Measurements from ENCODE around the gene ECPAS. TPM values are rescaled to one million over a fixed set of nuclear protein-coding genes. Genes with fewer than 3 reads are reported as not detected.
"Not testable (repeated sequence)": the region's sequence is repeated elsewhere in the genome, so short reads cannot be mapped to it uniquely, and the experiment has no call there.

Gene ECPAS
- total RNA-seq, 1 experiment from 2014 or later, result 106 TPM

- Mint-ChIP-seq H3K9me3 (no peaks in the 10 kb centered on the region), H3K4me3 (no peak overlapping the region), H3K36me3 (ENCODE audit: insufficient read depth in 1 of 3, low read depth in 3 of 3) (no peaks in the 10 kb centered on the region), H3K27me3 (ENCODE audit: low read depth) (no peaks in the 10 kb centered on the region), H3K27ac (no peak overlapping the region), H3K4me1 (0 out of 4 replicates have a peak, but pooled peaks cover 0 to 3% of the 10 kb centered on the region in 2 experiments)
- H3K18ac ChIP-seq (ENCODE audit: insufficient read length, low read depth, low read length), result no peak overlapping the region
- no peak overlapping the region for H3K9ac ChIP-seq (ENCODE audit: extremely low read depth, insufficient read length, low read length)
- H2BK12ac ChIP-seq (ENCODE audit: insufficient read length, low read depth, low read length), result no peak overlapping the region
- no peaks in the 10 kb centered on the region for H3K79me2 ChIP-seq (ENCODE audit: insufficient read depth, low read length)
- no peak overlapping the region for H2BK15ac ChIP-seq (ENCODE audit: low read depth, low read length)
- no peak overlapping the region for H3K4ac ChIP-seq (ENCODE audit: low read depth, low read length)
- no peaks in the 10 kb centered on the region for H3K4me1 ChIP-seq (ENCODE audit: insufficient read depth, low read length)
- H3T11ph ChIP-seq (ENCODE audit: low read length), result no peak overlapping the region
- H2AK5ac ChIP-seq (ENCODE audit: insufficient read length, low read length), result no peak overlapping the region
- no peak overlapping the region for H2BK120ac ChIP-seq (ENCODE audit: low read depth, low read length, poor library complexity, severe bottlenecking)
- no CpG with 5 or more reads among the region's 16 CpGs for WGBS (ENCODE audit: extremely low coverage, insufficient read length, low lambda C conversion rate)
- no peaks in the 10 kb centered on the region for H3K27me3 ChIP-seq (ENCODE audit: insufficient read depth, low read length)
- H4K8ac ChIP-seq (replicated peaks; ENCODE audit: insufficient read length, low read depth, low read length), result no peak overlapping the region
- H3K14ac ChIP-seq (ENCODE audit: insufficient read depth, low read length), result no peak overlapping the region; the same call in 1 of the 2 replicates
- H3K79me1 ChIP-seq (ENCODE audit: insufficient read depth, low read depth, low read length, poor library complexity, severe bottlenecking), result no peaks in the 10 kb centered on the region
- H4K20me1 ChIP-seq (ENCODE audit: control insufficient read depth, insufficient read depth, insufficient read length), result no peaks in the 10 kb centered on the region
- no peak for TF ChIP-seq CTCF (conservative IDR thresholded peaks at IDR 0.05)
- no peak overlapping the region for H3K56ac ChIP-seq (ENCODE audit: insufficient read length, low read depth, low read length)
- H2BK5ac ChIP-seq (ENCODE audit: insufficient read length, low read length), result no peak overlapping the region
- H2BK20ac ChIP-seq (ENCODE audit: low read depth, low read length, poor library complexity, severe bottlenecking), result no peak overlapping the region
- H4K5ac ChIP-seq (ENCODE audit: insufficient read length, low read depth, low read length), result no peak overlapping the region
- no peak overlapping the region for H3K23ac ChIP-seq (ENCODE audit: insufficient read length, low read depth, low read length)
- H3K9me3 ChIP-seq (ENCODE audit: control insufficient read depth, low read depth, low read length), result no peaks in the 10 kb centered on the region
- no peak for DNase-seq
- H3K4me2 ChIP-seq (ENCODE audit: insufficient read depth, insufficient read length, low read length), result no peak overlapping the region
- H2AFZ ChIP-seq (ENCODE audit: low read length), result no peak overlapping the region
- no peaks in the 10 kb centered on the region for H3K23me2 ChIP-seq (ENCODE audit: insufficient read length, low read depth, low read length, poor library complexity, severe bottlenecking)
- no peak overlapping the region for H3K27ac ChIP-seq (ENCODE audit: insufficient read length, low read depth, low read length)
- H4K91ac ChIP-seq (ENCODE audit: insufficient read length, low read depth, low read length), result no peak overlapping the region
Measured at GRCh38 chr9:111501005-111501562, 16.9 kb upstream of the ECPAS start.

GRCh38 chr9:111497196-111497595 is 13.0 kb upstream of the ECPAS start:
- H4K20me1 ChIP-seq (ENCODE audit: control insufficient read depth, insufficient read depth, insufficient read length); H3K18ac ChIP-seq (ENCODE audit: insufficient read length, low read depth, low read length); H3K27me3 Mint-ChIP-seq (ENCODE audit: low read depth); H3K4me2 ChIP-seq (ENCODE audit: insufficient read depth, insufficient read length, low read length); H3K4me3 Mint-ChIP-seq; DNase-seq; H2BK15ac ChIP-seq (ENCODE audit: low read depth, low read length); H2AK5ac ChIP-seq (ENCODE audit: insufficient read length, low read length); H4K5ac ChIP-seq (ENCODE audit: insufficient read length, low read depth, low read length); H3K4me1 Mint-ChIP-seq; H2AFZ ChIP-seq (ENCODE audit: low read length); H3K27ac ChIP-seq (ENCODE audit: insufficient read length, low read depth, low read length); H3K9me3 ChIP-seq (ENCODE audit: control insufficient read depth, low read depth, low read length); H2BK20ac ChIP-seq (ENCODE audit: low read depth, low read length, poor library complexity, severe bottlenecking); H3K27ac Mint-ChIP-seq; H3K23me2 ChIP-seq (ENCODE audit: insufficient read length, low read depth, low read length, poor library complexity, severe bottlenecking); H3K23ac ChIP-seq (ENCODE audit: insufficient read length, low read depth, low read length); H3K79me2 ChIP-seq (ENCODE audit: insufficient read depth, low read length); H2BK12ac ChIP-seq (ENCODE audit: insufficient read length, low read depth, low read length); H3K9ac ChIP-seq (ENCODE audit: extremely low read depth, insufficient read length, low read length); H3K56ac ChIP-seq (ENCODE audit: insufficient read length, low read depth, low read length); H3K36me3 Mint-ChIP-seq (ENCODE audit: insufficient read depth in 1 of 3, low read depth in 3 of 3); H2BK120ac ChIP-seq (ENCODE audit: low read depth, low read length, poor library complexity, severe bottlenecking); H3K9me3 Mint-ChIP-seq; H3K4me1 ChIP-seq (ENCODE audit: insufficient read depth, low read length); H2BK5ac ChIP-seq (ENCODE audit: insufficient read length, low read length); H3K14ac ChIP-seq (ENCODE audit: insufficient read depth, low read length); H4K8ac ChIP-seq (replicated peaks; ENCODE audit: insufficient read length, low read depth, low read length); H3K27me3 ChIP-seq (ENCODE audit: insufficient read depth, low read length); H3K4ac ChIP-seq (ENCODE audit: low read depth, low read length); H4K91ac ChIP-seq (ENCODE audit: insufficient read length, low read depth, low read length); H3T11ph ChIP-seq (ENCODE audit: low read length); H3K79me1 ChIP-seq (ENCODE audit: insufficient read depth, low read depth, low read length, poor library complexity, severe bottlenecking): not testable (repeated sequence)
- no CpG with 5 or more reads among the region's 2 CpGs for WGBS (ENCODE audit: extremely low coverage, insufficient read length, low lambda C conversion rate)
